Measurements from ENCODE around the gene PIAS3. TPM values are rescaled to one million over a fixed set of nuclear protein-coding genes. Genes with fewer than 3 reads are reported as not detected.

Gene PIAS3
- 20.2 to 26.3 TPM (median 23.6 TPM) in 5 replicates for total RNA-seq (2022; extraction: Qiagen RNA extraction; ENCODE audit: low read depth)

GRCh38 chr1:145858901-145859490, at the start of gene PIAS3:
PIAS3 (minus strand) TSS chr1:145859081; CDS start chr1:145858990, 91 bp downstream.

DNA sequence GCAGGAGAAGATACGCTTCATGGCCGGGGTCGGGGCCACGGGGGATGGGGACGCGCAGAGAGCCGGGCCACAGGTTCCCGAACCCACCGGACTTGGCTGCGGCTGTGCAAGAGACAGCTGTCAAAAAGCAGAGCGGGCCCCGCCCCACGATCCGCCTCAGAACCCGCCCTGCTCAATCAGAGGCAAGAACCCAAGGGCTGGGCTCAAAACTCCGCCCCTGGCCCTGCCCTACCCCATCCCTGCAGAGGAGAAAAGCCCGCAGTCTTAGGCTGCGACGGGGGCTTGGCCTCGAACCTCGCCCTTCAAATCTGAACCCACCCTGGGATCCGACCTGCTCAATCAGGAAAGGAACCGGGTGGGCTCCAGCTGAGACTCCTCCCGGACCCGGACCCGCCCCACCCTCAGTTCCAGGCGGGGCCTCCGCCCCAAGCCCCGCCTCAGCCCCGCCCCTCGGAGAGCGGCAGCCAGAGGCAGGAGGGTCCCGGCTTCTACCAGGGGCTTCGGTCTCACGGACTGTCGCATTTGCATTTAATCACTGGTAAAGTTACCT, 26.9 kb upstream of the PIAS3 start, which contains the start of gene ANKRD35:
ANKRD35 (minus strand) TSS at position 129 of the 550 bp plus-strand sequence; CDS start at position 21, 108 bp downstream.

DNA sequence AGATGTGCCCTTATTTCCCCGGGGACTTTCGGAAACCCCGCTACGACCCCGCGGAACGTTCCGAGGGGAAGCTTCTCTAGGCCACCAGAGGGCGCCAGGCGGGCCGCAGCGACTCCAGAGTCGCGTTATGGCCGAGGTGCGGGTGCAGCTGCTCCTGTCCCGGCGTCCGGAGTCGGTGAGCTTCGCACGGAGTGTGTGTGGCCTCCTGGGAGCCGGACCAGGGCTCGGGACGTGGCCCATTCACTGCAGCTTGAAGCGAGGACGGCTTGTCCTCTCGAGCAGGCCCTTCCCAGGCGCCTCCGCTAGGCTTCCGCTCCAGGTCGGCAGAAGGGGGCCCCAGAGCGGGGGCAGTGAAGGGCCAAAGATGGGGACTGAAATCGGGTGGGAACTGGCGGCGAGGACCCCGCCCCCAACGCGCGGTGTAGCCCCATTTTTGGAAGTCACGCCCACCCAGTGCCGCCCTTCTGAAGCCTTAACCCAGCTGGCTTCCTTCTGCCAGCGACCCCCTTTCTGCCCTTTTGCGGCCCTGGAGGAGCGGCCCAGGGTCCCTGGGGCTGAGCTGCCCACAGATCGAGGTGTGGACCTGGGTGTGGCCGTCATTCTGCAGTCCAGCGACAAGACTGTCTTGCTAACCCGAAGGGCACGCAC, 13.2 kb downstream of the PIAS3 start, which contains the start of gene NUDT17:
NUDT17 (plus strand) TSS at position 117 of the 648 bp plus-strand sequence; CDS start at position 128, 11 bp downstream.

DNA sequence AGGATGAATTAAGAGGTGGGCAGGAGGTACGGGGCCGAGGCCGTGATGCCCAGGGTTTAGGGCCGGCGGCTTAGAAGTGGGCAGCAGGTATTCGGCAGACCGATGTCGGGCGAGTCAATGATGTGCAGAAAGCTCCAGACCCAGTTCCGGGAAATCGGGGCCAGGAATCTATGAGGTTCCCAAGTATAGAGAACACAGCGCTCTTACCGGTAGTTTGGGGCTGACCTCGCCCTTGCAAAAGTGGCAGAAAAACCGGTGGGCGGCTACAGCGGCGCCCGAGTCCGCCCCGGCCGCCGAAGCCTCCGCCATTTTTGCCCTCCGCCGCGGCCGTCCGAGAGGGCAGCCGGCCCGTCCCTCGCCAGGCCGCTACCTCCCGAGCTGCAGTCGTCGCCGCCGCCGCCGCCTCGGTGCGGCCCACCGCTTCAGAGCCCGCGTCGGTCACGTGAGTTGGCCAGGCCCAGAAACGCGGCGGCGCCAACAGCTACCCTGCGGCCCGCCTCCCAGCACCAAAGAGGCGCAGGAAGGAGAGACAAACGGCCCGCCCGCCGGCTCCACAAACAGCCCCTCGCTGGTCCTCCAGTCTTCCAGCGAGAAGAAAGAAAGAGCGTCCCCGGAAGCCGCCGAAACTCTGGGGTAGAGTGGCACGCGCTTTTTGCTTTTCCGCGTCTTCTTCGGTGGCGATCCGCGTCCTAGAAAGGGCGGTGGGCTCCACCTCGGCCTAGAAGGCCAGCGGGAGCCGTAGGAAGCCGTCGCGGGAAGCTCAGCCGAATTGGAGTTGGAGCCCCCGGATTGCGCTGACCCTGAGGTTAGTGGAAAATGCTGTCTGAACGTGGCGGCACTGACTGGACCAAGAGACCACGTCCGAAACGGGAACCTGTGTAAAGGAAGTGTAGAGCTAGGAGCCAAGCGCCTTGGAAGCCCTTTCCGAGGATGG, 35.0 kb downstream of the PIAS3 start, which contains the start of the genes POLR3C and RNF115:
POLR3C (plus strand) TSS at position 636 of the 934 bp plus-strand sequence. CDS start 1,577 bp downstream, outside the sequence.
RNF115 (minus strand) TSS at position 531 of the 934 bp plus-strand sequence; CDS start at position 309, 222 bp downstream.

Other genes starting within 250 kb of the PIAS3 start
- gene PDZK1, start 151.7 kb downstream of the PIAS3 start, total RNA-seq (2022; extraction: Qiagen RNA extraction; ENCODE audit: low read depth), result 0.62 to 1.2 TPM (median 0.95 TPM) in 5 replicates
- 0.52 TPM in 1 of 5 replicates, not detected in the others for gene CD160, start 139.6 kb downstream of the PIAS3 start, total RNA-seq (2022; extraction: Qiagen RNA extraction; ENCODE audit: low read depth)
- gene RNF115, start 35.0 kb downstream of the PIAS3 start, total RNA-seq (2022; extraction: Qiagen RNA extraction; ENCODE audit: low read depth), result 9.3 to 11.1 TPM (median 10.9 TPM) in 5 replicates
- 34.2 to 40.4 TPM (median 36.4 TPM) in 5 replicates for gene POLR3C, start 34.9 kb downstream of the PIAS3 start, total RNA-seq (2022; extraction: Qiagen RNA extraction; ENCODE audit: low read depth)
- gene NUDT17, start 13.5 kb downstream of the PIAS3 start, total RNA-seq (2022; extraction: Qiagen RNA extraction; ENCODE audit: low read depth), result 5.1 to 6.3 TPM (median 6.1 TPM) in 5 replicates
- not detected in 5 replicates for gene ANKRD35, start 26.8 kb upstream of the PIAS3 start, total RNA-seq (2022; extraction: Qiagen RNA extraction; ENCODE audit: low read depth)
- gene ITGA10, start 51.0 kb upstream of the PIAS3 start, total RNA-seq (2022; extraction: Qiagen RNA extraction; ENCODE audit: low read depth), result 0.08 to 0.38 TPM (median 0.21 TPM) in 5 replicates
- gene PEX11B, start 59.6 kb upstream of the PIAS3 start, total RNA-seq (2022; extraction: Qiagen RNA extraction; ENCODE audit: low read depth), result 16.5 to 26.1 TPM (median 24.3 TPM) in 5 replicates
- gene RBM8A, start 68.4 kb upstream of the PIAS3 start, total RNA-seq (2022; extraction: Qiagen RNA extraction; ENCODE audit: low read depth), result 195 to 245 TPM (median 215 TPM) in 5 replicates
- gene LIX1L, start 98.9 kb upstream of the PIAS3 start, total RNA-seq (2022; extraction: Qiagen RNA extraction; ENCODE audit: low read depth), result 6.4 to 10.2 TPM (median 8.5 TPM) in 5 replicates
- 0.07 to 0.28 TPM (median 0.23 TPM) in 5 replicates for gene ANKRD34A, start 105.5 kb upstream of the PIAS3 start, total RNA-seq (2022; extraction: Qiagen RNA extraction; ENCODE audit: low read depth)
- gene POLR3GL, start 105.6 kb upstream of the PIAS3 start, total RNA-seq (2022; extraction: Qiagen RNA extraction; ENCODE audit: low read depth), result 9.5 to 10.9 TPM (median 10.3 TPM) in 5 replicates
- 0.07 to 0.24 TPM (median 0.16 TPM) in 4 of 5 replicates, not detected in the other for gene TXNIP, start 137.5 kb upstream of the PIAS3 start, total RNA-seq (2022; extraction: Qiagen RNA extraction; ENCODE audit: low read depth)
- not detected in 5 replicates for gene HJV, start 162.7 kb upstream of the PIAS3 start, total RNA-seq (2022; extraction: Qiagen RNA extraction; ENCODE audit: low read depth)